ENCODE data around the gene KRT86. TPM values are rescaled to one million over a fixed set of nuclear protein-coding genes. Genes with fewer than 3 reads are reported as not detected.

Gene KRT86
- total RNA-seq, 1 donor from 2014 or later, result 1.1 TPM

DNA sequence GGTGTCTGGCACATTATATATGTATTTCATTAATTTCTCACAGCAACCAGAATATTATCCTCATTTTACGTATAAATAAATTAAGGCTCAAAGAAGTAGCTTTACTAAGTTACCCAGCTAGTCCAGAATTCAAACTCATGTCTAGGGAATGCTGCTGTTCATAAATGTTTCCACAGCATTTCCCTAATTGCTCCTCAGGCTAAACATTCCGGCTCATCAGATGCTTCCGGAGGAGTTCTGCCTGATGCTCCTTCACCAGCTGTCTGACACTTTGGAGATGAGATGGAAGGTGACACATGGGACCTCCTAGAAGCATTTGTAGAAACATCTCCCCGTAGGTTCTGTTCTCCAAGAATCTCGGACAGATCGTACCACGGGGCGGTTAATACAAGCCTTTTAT, 80.7 kb downstream of the KRT86 start:
- Histone ChIP-seq H3K4me1 (peaks cover 2% of the 10 kb centered on the region), H3K4me3 (no peak overlapping the region), H3K9me3 (no peaks in the 10 kb centered on the region), H3K27me3 (peaks cover 6% of the 10 kb centered on the region), H3K27ac (no peak overlapping the region), H3K36me3 (no peaks in the 10 kb centered on the region)
- DNase-seq (no peak), ATAC-seq (no peak)
- TF ChIP-seq, protein P1, sequence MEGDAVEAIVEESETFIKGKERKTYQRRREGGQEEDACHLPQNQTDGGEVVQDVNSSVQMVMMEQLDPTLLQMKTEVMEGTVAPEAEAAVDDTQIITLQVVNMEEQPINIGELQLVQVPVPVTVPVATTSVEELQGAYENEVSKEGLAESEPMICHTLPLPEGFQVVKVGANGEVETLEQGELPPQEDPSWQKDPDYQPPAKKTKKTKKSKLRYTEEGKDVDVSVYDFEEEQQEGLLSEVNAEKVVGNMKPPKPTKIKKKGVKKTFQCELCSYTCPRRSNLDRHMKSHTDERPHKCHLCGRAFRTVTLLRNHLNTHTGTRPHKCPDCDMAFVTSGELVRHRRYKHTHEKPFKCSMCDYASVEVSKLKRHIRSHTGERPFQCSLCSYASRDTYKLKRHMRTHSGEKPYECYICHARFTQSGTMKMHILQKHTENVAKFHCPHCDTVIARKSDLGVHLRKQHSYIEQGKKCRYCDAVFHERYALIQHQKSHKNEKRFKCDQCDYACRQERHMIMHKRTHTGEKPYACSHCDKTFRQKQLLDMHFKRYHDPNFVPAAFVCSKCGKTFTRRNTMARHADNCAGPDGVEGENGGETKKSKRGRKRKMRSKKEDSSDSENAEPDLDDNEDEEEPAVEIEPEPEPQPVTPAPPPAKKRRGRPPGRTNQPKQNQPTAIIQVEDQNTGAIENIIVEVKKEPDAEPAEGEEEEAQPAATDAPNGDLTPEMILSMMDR (IDR thresholded peaks at IDR 0.05), result no peak
- intact Hi-C loops (cut with DNase I), result no loop called here

DNA sequence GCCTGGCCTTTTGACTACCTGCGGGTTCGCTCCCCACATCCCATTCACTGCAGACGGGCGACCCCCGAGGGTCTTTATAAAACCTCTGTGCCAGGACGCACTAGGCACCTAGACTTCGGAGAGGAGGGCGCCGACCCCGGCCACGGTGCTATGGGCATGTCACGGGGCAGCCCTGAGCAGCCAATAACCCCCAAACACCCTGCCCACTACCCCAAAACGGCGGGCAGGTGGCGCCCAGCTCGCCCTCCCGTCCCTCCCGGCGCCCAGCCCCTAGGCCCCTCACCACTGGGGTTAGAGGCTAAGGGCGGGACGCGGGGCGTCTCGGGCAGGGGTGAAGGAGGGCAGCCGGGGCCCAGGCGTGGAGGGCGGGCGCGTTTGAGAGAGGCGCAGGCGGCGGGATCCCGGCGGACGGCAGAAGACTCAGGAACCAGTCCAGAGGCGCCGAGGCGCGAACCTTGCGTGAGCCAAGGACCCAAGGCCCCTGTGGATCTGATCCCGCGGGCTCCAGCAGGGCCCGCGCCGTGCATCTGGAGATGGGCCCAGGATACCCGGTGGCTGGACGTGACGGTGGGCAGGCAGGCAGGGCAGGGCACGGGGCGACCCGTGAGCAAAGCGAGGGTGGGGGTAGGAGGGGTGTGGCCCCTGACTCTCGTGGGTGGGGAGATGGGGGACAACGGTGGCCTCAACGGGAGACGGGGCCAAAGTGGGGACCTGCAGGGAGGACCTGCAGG, 81.8 kb downstream of the KRT86 start:
- no peak overlapping the region for H3K4me3 ChIP-seq
- no peak overlapping the region for H3K27ac ChIP-seq
- H3K36me3 ChIP-seq, result no peaks in the 10 kb centered on the region
- no peaks in the 10 kb centered on the region for H3K9me3 ChIP-seq
- H3K27me3 ChIP-seq, result peaks cover 6% of the 10 kb centered on the region
- TF ChIP-seq, protein P1 (IDR thresholded peaks at IDR 0.05), result no peak
- peaks cover 5% of the 10 kb centered on the region for H3K4me1 ChIP-seq
- ATAC-seq, result no peak
- intact Hi-C loops (cut with DNase I), result no loop called here
- DNase-seq, result no peak

DNA sequence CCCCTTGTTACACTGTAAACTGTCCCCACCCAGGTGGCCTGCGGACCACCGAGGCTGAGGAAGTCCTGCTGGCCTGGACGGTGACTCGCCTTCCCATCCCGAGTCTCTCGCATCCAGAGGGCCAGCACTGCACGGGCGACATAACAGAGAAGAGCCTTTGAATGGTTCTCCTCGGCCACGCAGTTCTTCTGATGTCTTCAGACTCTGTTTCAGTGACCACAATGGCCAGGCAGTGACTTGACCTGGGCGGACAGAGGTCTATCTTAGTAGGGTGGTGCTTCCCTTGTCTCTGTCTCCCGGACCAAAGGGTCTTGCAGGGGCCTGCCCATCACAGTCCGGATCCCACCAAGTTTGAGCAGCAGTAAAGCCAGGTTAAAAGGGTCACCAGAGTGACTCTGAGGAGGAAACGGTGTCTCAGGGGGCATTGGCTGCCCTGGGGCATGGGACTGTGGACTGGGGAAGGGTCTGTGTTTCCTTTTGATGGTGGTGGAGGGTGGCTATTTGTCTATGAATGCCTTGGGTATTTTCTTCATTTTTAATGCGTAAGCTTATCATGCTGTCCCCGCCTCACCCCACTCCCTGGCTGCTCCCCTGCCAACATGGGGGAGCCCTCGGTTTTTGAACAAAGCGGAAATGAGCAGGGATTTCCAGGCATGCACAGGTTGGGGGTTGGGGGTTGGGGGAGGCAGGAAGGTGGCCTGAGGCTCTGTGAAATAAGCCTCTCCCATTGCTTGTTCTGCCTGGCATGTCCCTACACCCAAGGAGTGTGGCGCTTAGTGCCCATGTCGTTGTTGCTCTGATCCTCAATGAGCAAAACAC, 82.5 kb downstream of the KRT86 start:
- peaks cover 6% of the 10 kb centered on the region for H3K27me3 ChIP-seq
- ATAC-seq (no peak), DNase-seq (no peak)
- H3K27ac ChIP-seq, result no peak overlapping the region
- no peak overlapping the region for H3K4me3 ChIP-seq
- peaks cover 5% of the 10 kb centered on the region for H3K4me1 ChIP-seq
- H3K36me3 ChIP-seq, result no peaks in the 10 kb centered on the region
- intact Hi-C loops (cut with DNase I), result no loop called here
- H3K9me3 ChIP-seq, result no peaks in the 10 kb centered on the region
- TF ChIP-seq, protein P1 (IDR thresholded peaks at IDR 0.05), result no peak

Other genes starting within 250 kb of the KRT86 start
- gene NR4A1, start 223.2 kb upstream of the KRT86 start, total RNA-seq, result 67.0 TPM
- 37.3 TPM for gene ATG101, start 204.7 kb upstream of the KRT86 start, total RNA-seq
- gene SMIM41, start 194.9 kb upstream of the KRT86 start, total RNA-seq, result 6.1 TPM
- 8.6 TPM for gene KRT80, start 82.6 kb upstream of the KRT86 start, total RNA-seq
- 664 TPM for gene KRT7, start 41.4 kb upstream of the KRT86 start, total RNA-seq
- gene KRT81, start 16.9 kb downstream of the KRT86 start, total RNA-seq, result not detected
- gene KRT83, start 46.8 kb downstream of the KRT86 start, total RNA-seq, result not detected
- gene KRT85, start 92.8 kb downstream of the KRT86 start, total RNA-seq, result not detected
- not detected for gene KRT84, start 111.0 kb downstream of the KRT86 start, total RNA-seq
- gene KRT82, start 131.7 kb downstream of the KRT86 start, total RNA-seq, result not detected
- gene KRT75, start 159.7 kb downstream of the KRT86 start, total RNA-seq, result not detected
- gene KRT6B, start 177.5 kb downstream of the KRT86 start, total RNA-seq, result not detected
- not detected for gene KRT6C, start 199.2 kb downstream of the KRT86 start, total RNA-seq
- gene KRT6A, start 218.6 kb downstream of the KRT86 start, total RNA-seq, result 3.0 TPM
- gene KRT5, start 245.7 kb downstream of the KRT86 start, total RNA-seq, result 8.8 TPM